DOHH2 (cell line): ENCODE results near the gene SCGB1C2.

Experiments used
- EZH2phosphoT487 ChIP-seq: fragments of 200-600 bp; sonication (generic); IDR thresholded peaks from 2 replicates; pipeline ENCODE4 v1.6.1; 2017; ENCODE audit warnings: borderline replicate concordance, mild to moderate bottlenecking, antibody characterized with exemption, low read length, moderate library complexity, mixed read lengths
- TF ChIP-seq, protein P1 (sequence below): fragments of 200-600 bp; sonication (generic); IDR thresholded peaks from one replicate; pipeline ENCODE4 v1.5.1; 2014; ENCODE audit warnings: antibody characterized with exemption, mild to moderate bottlenecking, low read depth, low read length; ENCODE audit not compliant: poor library complexity, severe bottlenecking

- TF ChIP-seq, protein P1, sequence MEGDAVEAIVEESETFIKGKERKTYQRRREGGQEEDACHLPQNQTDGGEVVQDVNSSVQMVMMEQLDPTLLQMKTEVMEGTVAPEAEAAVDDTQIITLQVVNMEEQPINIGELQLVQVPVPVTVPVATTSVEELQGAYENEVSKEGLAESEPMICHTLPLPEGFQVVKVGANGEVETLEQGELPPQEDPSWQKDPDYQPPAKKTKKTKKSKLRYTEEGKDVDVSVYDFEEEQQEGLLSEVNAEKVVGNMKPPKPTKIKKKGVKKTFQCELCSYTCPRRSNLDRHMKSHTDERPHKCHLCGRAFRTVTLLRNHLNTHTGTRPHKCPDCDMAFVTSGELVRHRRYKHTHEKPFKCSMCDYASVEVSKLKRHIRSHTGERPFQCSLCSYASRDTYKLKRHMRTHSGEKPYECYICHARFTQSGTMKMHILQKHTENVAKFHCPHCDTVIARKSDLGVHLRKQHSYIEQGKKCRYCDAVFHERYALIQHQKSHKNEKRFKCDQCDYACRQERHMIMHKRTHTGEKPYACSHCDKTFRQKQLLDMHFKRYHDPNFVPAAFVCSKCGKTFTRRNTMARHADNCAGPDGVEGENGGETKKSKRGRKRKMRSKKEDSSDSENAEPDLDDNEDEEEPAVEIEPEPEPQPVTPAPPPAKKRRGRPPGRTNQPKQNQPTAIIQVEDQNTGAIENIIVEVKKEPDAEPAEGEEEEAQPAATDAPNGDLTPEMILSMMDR: no peak
- no peak for TF ChIP-seq EZH2phosphoT487
Measured at GRCh38 chr17:145671-146541, 8.5 kb downstream of the SCGB1C2 start.
